Activated naive CD4-positive, alpha-beta T cell treated with Interleukin-2 at 50 U/mL for 16 hours (primary cell): ENCODE measurements around the gene ATRN.

ENCODE experiments used
- DNase-seq: peaks from one replicate; pipeline ENCODE4 v3.0.0-alpha.2; 2020

ATRN gene

GRCh38 chr20:3679749-3680700 lies 209.2 kb downstream of the ATRN start:
- no peak for DNase-seq

DNA sequence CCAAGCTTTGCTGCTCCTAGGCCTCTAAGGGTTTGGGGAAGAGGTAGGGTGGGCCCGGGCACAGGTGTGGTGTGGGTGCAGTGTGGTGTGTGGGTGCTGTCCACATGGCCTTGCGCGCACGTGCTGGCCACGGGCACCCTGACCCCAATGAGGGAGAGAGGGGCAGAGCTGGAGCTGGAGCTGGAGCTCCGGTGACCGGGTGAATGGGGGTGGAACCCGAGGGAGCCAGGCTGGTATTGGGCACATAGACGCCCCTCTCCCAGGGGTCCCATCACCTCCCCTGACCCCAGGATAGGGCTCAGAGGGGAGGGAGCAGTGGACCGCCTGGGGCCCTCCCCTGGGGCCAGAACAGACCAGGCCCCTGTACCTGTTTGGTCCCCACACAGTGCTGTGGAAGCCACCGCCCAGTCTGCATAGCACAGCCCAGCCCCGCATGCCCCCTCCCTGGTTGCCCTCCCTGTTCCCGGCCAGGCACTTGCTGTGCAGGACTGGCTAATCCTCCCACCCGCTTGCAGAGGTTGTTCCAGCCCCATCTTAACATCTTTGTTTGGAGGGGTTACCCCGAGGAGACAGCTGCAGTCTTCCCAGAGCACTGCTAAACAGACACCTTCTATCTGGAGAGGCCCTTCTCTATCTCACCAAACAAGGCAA lies 210.0 kb downstream of the ATRN start:
- no peak for DNase-seq

DNA sequence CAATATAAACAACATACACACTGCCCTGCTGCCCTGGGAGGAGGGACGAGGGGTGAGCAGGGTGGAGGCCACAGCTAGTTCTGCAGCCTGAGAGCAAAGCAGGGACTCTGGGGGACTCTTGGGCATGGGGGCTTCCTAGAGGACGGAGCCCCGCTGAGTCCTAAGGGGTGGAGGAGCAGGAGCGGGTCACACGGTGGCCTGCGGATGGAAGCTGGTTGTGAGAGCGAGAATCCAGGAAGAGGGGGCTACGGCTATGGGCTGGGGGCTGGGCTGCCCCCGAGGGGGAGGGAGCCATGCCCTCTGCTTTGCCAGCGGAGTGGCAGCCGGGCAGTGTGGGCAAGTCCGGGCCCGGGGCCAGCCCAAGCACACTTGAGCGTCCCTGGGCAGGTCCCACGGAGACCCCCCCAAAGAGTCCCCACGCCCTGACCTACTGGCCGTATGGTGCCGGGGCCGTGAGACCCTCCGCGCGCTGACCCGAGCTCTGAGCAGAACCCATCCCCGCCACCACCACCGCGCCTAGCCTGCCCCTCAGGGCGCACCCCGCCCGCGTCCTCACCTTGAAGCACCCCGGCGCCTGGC lies 210.6 kb downstream of the ATRN start:
- no peak for DNase-seq

DNA sequence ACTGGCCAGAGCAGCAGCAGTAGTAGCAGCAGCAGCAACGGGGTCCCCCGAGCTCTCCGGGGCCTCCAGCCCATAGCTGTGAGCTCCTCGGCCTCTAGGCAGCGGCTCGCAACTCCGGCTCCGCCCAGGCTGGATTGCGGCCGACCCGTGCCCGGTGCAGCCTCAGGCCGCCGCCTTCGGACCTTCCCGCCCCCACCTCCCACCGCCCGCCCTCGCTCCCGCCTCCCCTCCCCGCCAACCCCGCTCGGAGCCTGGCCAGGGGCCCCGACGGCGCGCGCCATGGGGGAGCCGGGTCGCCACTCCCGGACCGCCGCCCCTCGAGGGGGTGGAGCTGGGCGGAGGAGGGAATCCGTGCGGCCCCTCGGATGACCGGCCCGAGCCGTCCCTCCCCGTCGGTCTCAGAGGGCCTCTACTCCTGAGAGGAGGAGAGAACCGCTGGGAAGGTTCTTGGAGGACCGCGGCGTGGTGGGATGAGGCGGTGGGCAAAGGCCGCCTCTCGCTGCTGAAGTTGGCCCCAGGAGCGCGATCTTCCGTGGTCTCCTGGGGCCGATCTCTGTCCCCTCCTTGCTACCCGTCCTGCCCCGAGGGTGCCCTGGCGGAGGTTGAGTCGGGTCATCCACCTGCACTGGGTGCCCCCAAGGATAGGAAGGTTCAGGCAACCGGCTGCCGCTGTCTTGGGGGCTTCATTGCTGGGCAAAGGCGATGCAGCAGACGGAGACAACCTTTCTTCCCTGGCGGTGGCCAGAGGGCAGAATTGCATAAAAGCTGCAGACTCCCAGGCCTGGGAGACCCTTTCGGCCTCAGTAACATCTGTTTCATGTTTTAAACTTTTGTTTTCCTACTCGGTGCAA lies 211.3 kb downstream of the ATRN start, which contains the start of gene ADAM33:
Gene ADAM33 (minus strand): TSS at position 80 of the 851 bp plus-strand sequence. CDS start 6 bp downstream, at position 74.
- no peak for DNase-seq

DNA sequence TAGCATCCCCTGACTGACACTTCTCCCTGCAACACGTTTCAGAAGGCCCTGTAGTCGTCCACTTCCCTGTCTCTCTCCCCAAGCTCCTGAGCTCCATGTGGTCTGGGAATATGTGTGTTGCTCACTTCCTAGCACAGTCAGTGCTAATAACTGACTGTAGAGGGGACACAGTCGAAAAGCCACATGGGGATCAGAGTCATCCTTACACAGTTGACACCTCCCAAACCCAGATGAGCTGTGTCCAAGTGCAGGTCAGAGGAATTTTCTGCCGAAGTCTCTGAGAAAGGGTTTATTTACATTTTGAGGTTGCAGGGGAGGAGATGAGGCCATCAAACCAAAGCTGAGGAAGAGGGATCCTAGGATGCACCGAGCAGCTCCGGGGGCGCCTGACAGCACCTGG lies 214.5 kb downstream of the ATRN start:
- no peak for DNase-seq

GRCh38 chr20:3686421-3686820 lies 215.6 kb downstream of the ATRN start:
- DNase-seq, result no peak

DNA sequence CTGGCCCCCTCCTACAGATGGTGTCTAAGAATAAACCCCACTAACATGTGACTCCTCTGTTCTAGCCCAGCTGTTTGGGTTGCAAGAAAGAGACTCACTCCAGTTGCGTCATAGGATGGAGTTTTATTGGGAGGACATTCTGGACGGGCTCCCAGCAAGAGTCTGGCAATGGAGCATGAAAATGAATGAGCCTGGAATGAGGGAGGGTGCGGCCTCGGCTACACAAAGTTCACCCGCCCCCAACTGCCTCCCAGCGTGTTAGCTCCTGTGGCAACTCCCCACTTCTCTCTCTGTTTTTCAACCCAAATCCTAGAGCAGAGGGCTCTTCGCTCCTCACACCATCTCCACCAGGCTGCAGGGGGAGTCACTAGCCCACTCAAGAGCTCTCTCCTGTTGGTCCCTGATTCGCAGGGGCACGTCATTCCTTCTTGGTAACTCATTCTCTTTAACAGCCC lies 216.1 kb downstream of the ATRN start:
- no peak for DNase-seq

DNA sequence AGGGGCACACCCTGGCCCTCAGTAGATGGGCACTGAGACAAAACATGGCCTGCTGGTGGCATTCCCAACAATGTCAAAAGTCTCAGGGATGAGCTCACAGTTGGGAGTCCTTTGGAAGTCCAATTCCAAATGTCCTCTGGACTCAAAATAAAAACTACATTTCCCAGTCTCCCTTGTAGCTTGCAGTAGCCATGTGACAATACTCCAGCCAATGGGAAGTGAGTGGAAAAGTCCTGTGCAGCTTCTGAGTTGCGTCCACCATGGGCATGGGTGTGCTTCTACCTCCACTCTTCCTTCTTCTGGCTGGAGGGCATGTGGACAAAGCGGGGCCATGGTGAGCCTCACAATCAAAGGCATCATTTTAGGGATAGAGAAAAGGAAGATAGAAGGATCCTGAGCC lies 216.8 kb downstream of the ATRN start:
- DNase-seq, result no peak

GRCh38 chr20:3689978-3690377 lies 219.2 kb downstream of the ATRN start:
- no peak for DNase-seq

DNA sequence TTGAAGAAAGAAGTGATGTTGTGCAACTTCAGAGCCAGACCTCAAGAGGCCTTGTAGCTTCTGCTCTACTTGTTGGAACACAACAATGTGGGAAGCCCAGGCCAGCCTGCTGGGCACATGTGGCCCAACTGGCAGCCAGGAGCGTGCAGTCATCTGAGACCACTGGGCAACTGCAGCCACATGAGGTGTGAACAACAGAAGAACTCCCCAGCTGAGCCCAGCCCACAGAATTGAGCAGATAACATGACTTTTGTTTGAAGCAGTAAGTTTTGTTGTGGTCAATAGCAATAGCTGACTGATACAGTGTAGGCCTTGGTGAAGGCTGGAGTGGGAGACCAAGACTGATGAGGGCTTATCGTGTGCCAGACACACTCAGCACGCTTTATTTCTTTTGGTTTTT lies 219.6 kb downstream of the ATRN start:
- DNase-seq, result no peak

GRCh38 chr20:3691306-3691705 lies 220.5 kb downstream of the ATRN start:
- no peak for DNase-seq

- no peak for DNase-seq
Measured at GRCh38 chr20:3691897-3692296, 221.1 kb downstream of the ATRN start.

GRCh38 chr20:3692706-3693294 lies 222.0 kb downstream of the ATRN start:
- DNase-seq, result no peak

GRCh38 chr20:3693376-3693775 lies 222.6 kb downstream of the ATRN start:
- DNase-seq, result no peak

- DNase-seq, result no peak
Measured at GRCh38 chr20:3694864-3695263, 224.0 kb downstream of the ATRN start.

- no peak for DNase-seq
Measured at GRCh38 chr20:3696200-3696599, 225.4 kb downstream of the ATRN start.

GRCh38 chr20:3696745-3697587 lies 226.1 kb downstream of the ATRN start:
- no peak for DNase-seq

- DNase-seq, result no peak
Measured at GRCh38 chr20:3697588-3698305, 226.9 kb downstream of the ATRN start.

DNA sequence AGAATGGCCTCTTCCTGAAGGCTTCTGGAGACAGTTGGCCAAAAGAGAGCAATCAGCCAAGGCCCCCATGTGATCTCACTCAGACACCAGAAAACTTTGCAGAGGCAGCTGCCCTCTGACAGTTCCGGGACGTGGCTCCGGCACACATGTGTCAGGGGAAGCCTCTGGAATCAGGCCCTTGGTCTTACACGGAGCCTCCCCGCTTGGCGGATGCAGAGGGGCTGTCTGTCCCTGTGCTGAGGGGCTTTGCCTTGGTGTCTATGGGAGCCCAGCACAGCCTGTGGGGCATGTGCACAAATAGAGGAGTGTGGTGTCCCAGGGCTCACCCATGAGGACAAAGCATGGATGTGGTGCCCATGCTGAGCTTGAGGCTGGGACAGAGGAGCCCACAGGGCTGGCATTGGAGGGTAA lies 227.8 kb downstream of the ATRN start:
- no peak for DNase-seq

DNA sequence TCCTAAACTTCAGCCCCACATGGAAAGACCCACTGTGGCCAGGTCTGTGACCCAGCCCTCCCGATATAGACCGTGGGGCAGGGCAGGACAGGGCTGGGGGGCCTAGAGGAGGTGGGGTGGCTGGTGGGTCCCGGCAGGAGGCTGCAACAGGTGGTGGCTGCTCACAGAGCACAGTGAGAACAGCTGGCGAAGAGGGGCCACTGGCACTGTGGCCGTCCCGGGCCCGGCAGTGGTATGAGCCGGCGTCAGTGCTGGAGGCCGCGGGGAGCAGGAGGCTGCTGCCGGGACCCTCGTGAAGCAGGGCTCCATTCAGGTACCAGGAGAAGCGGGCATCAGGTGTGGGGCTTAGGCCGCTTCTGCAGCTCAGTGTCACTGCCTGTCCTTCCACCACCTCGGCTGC lies 228.2 kb downstream of the ATRN start:
- no peak for DNase-seq
